IMR-90 (cell line): ENCODE data around the gene CUL1. TPM values are rescaled to one million over a fixed set of nuclear protein-coding genes. Genes with fewer than 3 reads are reported as not detected.

Experiments
- ATAC-seq: fragments of 200-7000 bp; cut with Tn5 transposase; 2 replicates; pipeline ENCODE4 v1.9.1; 2020; ENCODE audit warnings: low read depth, mild to moderate bottlenecking, moderate library complexity
- BruUV-seq: library from RNA; stranded (reverse); fragments of 400-500 nt; replicated peaks from 2 replicates; lab custom pipeline; 2021; lab: Mats Ljungman, UMichigan
- CTCF ChIA-PET: fragments of 300-600 bp; formaldehyde crosslinking; extraction: SDS; loops from one replicate; lab custom pipeline; 2021; ENCODE audit warnings: antibody characterized with exemption; lab: Yijun Ruan, JAX
- POLR2A ChIA-PET: fragments of 300-600 bp; sonication (Branson Sonifier 250); formaldehyde crosslinking; loops from one replicate; lab custom pipeline; 2022; ENCODE audit warnings: antibody characterized with exemption; ENCODE audit not compliant: unreplicated experiment; lab: Charles Lee
- DNase-seq: peaks from one replicate; pipeline ENCODE4 v3.0.0; 2013
- H2AFZ ChIP-seq: replicated peaks from 2 replicates; pipeline ENCODE3; 2013; ENCODE audit warnings: low read length, mild to moderate bottlenecking; ENCODE audit not compliant: poor library complexity
- H2AK5ac ChIP-seq: 2 replicates; pipeline ENCODE4 v1.6.1; 2013; ENCODE audit warnings: low read depth, low read length, inconsistent platforms
- H2AK9ac ChIP-seq: replicated peaks from 2 replicates; pipeline ENCODE3; 2013; ENCODE audit warnings: mild to moderate bottlenecking, low read depth, low read length, moderate library complexity; ENCODE audit not compliant: poor library complexity
- H2BK120ac ChIP-seq: 2 replicates; pipeline ENCODE4 v1.6.1; 2013; ENCODE audit warnings: low read depth, low read length, inconsistent platforms
- H2BK15ac ChIP-seq: 3 replicates; pipeline ENCODE4 v1.6.1; 2013; ENCODE audit warnings: low read depth, low read length, inconsistent platforms
- H2BK20ac ChIP-seq: 2 replicates; pipeline ENCODE4 v1.6.1; 2013; ENCODE audit warnings: low read depth, mild to moderate bottlenecking, inconsistent platforms, low read length, moderate library complexity
- H2BK5ac ChIP-seq: 2 replicates; pipeline ENCODE4 v1.6.1; 2013; ENCODE audit warnings: mild to moderate bottlenecking, low read depth, low read length, inconsistent platforms; ENCODE audit not compliant: poor library complexity, severe bottlenecking
- H3K14ac ChIP-seq: replicated peaks from 2 replicates; pipeline ENCODE4 v1.6.1; 2013; ENCODE audit warnings: low read depth, low read length, inconsistent platforms
- H3K18ac ChIP-seq: 2 replicates; pipeline ENCODE4 v1.6.1; 2013; ENCODE audit warnings: low read depth, low read length, control low read depth
- H3K23ac ChIP-seq: 2 replicates; pipeline ENCODE4 v1.6.1; 2013; ENCODE audit warnings: low read depth, low read length, inconsistent platforms
- H3K27ac ChIP-seq: 2 replicates; pipeline ENCODE4 v1.5.1; 2013; ENCODE audit warnings: mild to moderate bottlenecking, control low read depth, low read length; ENCODE audit not compliant: insufficient read depth
- H3K27me3 ChIP-seq: 2 replicates; pipeline ENCODE4 v1.6.1; 2013; ENCODE audit warnings: low read length; ENCODE audit not compliant: control insufficient read depth, insufficient read depth
- H3K36me3 ChIP-seq: 2 replicates; pipeline ENCODE4 v1.6.1; 2013; ENCODE audit warnings: low read length, mixed read lengths; ENCODE audit not compliant: control insufficient read depth, insufficient read depth
- H3K4ac ChIP-seq: 2 replicates; pipeline ENCODE4 v1.6.1; 2013; ENCODE audit warnings: low read depth, low read length, inconsistent platforms
- H3K4me1 ChIP-seq: 2 replicates; pipeline ENCODE4 v1.6.1; 2013; ENCODE audit warnings: low read length, mixed read lengths; ENCODE audit not compliant: control insufficient read depth, insufficient read depth
- H3K4me2 ChIP-seq: 2 replicates; pipeline ENCODE4 v1.6.1; 2013; ENCODE audit warnings: low read depth, mild to moderate bottlenecking, control low read depth, low read length, moderate library complexity
- H3K4me3 ChIP-seq: 2 replicates; pipeline ENCODE4 v1.5.1; 2013; ENCODE audit warnings: low read depth, mild to moderate bottlenecking, control low read depth, low read length, moderate library complexity; ENCODE audit not compliant: insufficient read depth
- H3K56ac ChIP-seq: 2 replicates; pipeline ENCODE4 v1.6.1; 2013; ENCODE audit warnings: low read length, inconsistent platforms; ENCODE audit not compliant: insufficient read depth; ENCODE audit errors: extremely low read depth
- H3K79me1 ChIP-seq, 2 experiments: 2 replicates each; pipeline ENCODE4 v1.6.1; 2013; ENCODE audit warnings: low read length in 2 of 2, inconsistent platforms in 1 of 2, low read depth in 1 of 2
- H3K9ac ChIP-seq: 2 replicates; pipeline ENCODE4 v1.6.1; 2013; ENCODE audit warnings: low read depth, low read length, control low read depth
- H3K9me1 ChIP-seq: 2 replicates; pipeline ENCODE4 v1.6.1; 2013; ENCODE audit warnings: low read length, inconsistent platforms; ENCODE audit not compliant: insufficient read depth
- H3K9me3 ChIP-seq: 2 replicates; pipeline ENCODE4 v1.6.1; 2013; ENCODE audit warnings: low read length; ENCODE audit not compliant: control insufficient read depth, insufficient read depth
- H4K20me1 ChIP-seq: 2 replicates; pipeline ENCODE4 v1.6.1; 2013; ENCODE audit warnings: low read length, inconsistent platforms; ENCODE audit not compliant: insufficient read depth
- H4K5ac ChIP-seq: 2 replicates; pipeline ENCODE4 v1.6.1; 2013; ENCODE audit warnings: mild to moderate bottlenecking, low read depth, low read length, control low read depth
- H4K8ac ChIP-seq, 2 experiments: 2 replicates each; pipeline ENCODE4 v1.6.1; 2013; ENCODE audit warnings: low read depth in 2 of 2, low read length in 2 of 2, control low read depth in 1 of 2, inconsistent platforms in 1 of 2
- H4K91ac ChIP-seq: 2 replicates; pipeline ENCODE4 v1.6.1; 2013; ENCODE audit warnings: low read depth, low read length, inconsistent platforms; ENCODE audit not compliant: insufficient read depth
- BHLHE40 ChIP-seq: fragments of 150-350 bp; IDR thresholded peaks from 2 replicates; pipeline ENCODE4 v1.6.1; 2016; ENCODE audit warnings: mild to moderate bottlenecking, low read depth, low read length
- FOS ChIP-seq: fragments of 150-350 bp; IDR thresholded peaks from 2 replicates; pipeline ENCODE4 v1.6.1; 2016; ENCODE audit warnings: low read depth, low read length
- MAZ ChIP-seq: IDR thresholded peaks from 2 replicates; pipeline ENCODE4 v1.6.1; 2012; ENCODE audit warnings: low read depth, mild to moderate bottlenecking, low read length, improper control_type of control experiment, moderate library complexity, borderline replicate concordance
- MXI1 ChIP-seq: IDR thresholded peaks from 2 replicates; pipeline ENCODE4 v1.6.1; 2012; ENCODE audit warnings: low read depth, mild to moderate bottlenecking, low read length, moderate library complexity, borderline replicate concordance
- POLR2A ChIP-seq: IDR thresholded peaks from 2 replicates; pipeline ENCODE4 v1.6.1; 2012; ENCODE audit warnings: mild to moderate bottlenecking, low read depth, low read length
- RAD21 ChIP-seq: IDR thresholded peaks from 2 replicates; pipeline ENCODE4 v1.6.1; 2012; ENCODE audit warnings: low read length, improper control_type of control experiment
- RFX5 ChIP-seq: IDR thresholded peaks from 2 replicates; pipeline ENCODE4 v1.8.0; 2012; ENCODE audit warnings: low read depth, mild to moderate bottlenecking, low read length, moderate library complexity
- SMC3 ChIP-seq: fragments of 150-350 bp; IDR thresholded peaks from 2 replicates; pipeline ENCODE4 v1.6.1; 2016; ENCODE audit warnings: low read depth, mild to moderate bottlenecking, antibody characterized with exemption, low read length, moderate library complexity
- WGBS, 2 experiments: methylation state at CpG; one replicate each; pipeline versions ENCODE4 v1.1.5 to v1.1.7; 2013; ENCODE audit warnings: missing lambda C conversion rate in 2 of 2; ENCODE audit not compliant: insufficient read length in 1 of 2; ENCODE audit errors: extremely low coverage in 2 of 2; 5-methylcytosine and 5-hydroxymethylcytosine counted together
- dilution Hi-C: fragments of 300-500 bp; cut with HindIII; formaldehyde crosslinking; loops from one replicate; pipeline ENCODE4 v1.14.3; 2018; ENCODE audit warnings: low sequenced_read_pairs; ENCODE audit not compliant: unreplicated experiment
- in situ Hi-C: fragments of 300-500 bp; cut with MboI; formaldehyde crosslinking; loops from 3 replicates; pipeline ENCODE4 v1.14.3; 2019; ENCODE audit warnings: low sequenced_read_pairs, inconsistent platforms, mixed read lengths
- intact Hi-C: fragments of 100-400 bp; cut with micrococcal nuclease; formaldehyde crosslinking; loops from 2 replicates; pipeline ENCODE4 v1.10.0; 2022
- polyA plus RNA-seq, 3 experiments: library from polyadenylated mRNA; depleted of rRNA; stranded (reverse); fragments of >200 nt; gene quantifications; 2 replicates each; pipeline ENCODE4 v1.2.3, GENCODE V29; 2012; ENCODE audit warnings: low replicate concordance in 1 of 3
- total RNA-seq: library from RNA; depleted of rRNA; stranded (reverse); fragments of >200 nt; gene quantifications from 2 replicates; pipeline ENCODE4 v1.2.3, GENCODE V29; 2012
- TF ChIP-seq, protein P1 (sequence below): fragments of 150-350 bp; IDR thresholded peaks from 2 replicates; pipeline ENCODE4 v1.6.1; 2016; ENCODE audit warnings: low read depth, mild to moderate bottlenecking, low read length, moderate library complexity, borderline replicate concordance

Gene CUL1
- total and polyA plus RNA-seq, 2 of the 4 experiments (the other 2 are of a cell fraction): 44.0 to 46.2 TPM

DNA sequence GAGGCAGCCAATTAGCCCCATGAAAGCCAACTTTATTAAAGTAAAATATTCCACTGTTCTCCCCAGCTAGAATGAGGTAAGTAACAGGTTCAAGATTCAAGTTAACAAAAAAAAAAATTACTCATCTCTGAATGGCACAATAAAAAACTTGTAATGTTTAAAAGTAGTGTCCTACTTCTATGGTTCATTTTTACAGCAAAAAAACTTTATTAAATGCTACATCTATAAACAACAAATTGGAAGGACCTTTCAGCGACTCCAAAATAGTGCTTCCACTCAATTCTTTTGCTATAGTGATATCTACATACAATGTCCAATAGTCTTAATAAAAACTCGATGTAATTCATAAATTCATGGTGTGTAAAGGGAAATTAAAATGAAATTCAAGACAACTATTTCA is 126.2 kb downstream of the CUL1 start:
- Histone ChIP-seq H4K91ac (no peak overlapping the region), H2AK9ac (no peak overlapping the region), H2BK20ac (no peak overlapping the region), H4K8ac (no peak overlapping the region), H2BK15ac (no peak overlapping the region), H2BK120ac (no peak overlapping the region), H3K4ac (no peak overlapping the region), H2AK5ac (no peak overlapping the region), H3K56ac (no peak overlapping the region), H3K9me1 (peaks cover 3% of the 10 kb centered on the region), H3K4me3 (no peak overlapping the region), H4K20me1 (no peaks in the 10 kb centered on the region), H3K23ac (no peak overlapping the region), H3K79me1 (peaks cover 2 to 4% of the 10 kb centered on the region in 2 experiments; a peak in 3 of 4 replicates), H3K9me3 (no peaks in the 10 kb centered on the region), H3K4me2 (no peak overlapping the region), H3K36me3 (peaks cover 5% of the 10 kb centered on the region; the same call in 1 of the 2 replicates), H3K4me1 (peaks cover 2% of the 10 kb centered on the region; the same call in 1 of the 2 replicates), H4K5ac (no peak overlapping the region), H2BK5ac (no peak overlapping the region), H3K9ac (no peak overlapping the region), H3K27me3 (no peaks in the 10 kb centered on the region), H3K14ac (no peak overlapping the region), H2AFZ (no peak overlapping the region), H3K18ac (no peak overlapping the region), H3K27ac (no peak overlapping the region)
- intact Hi-C loops: loop anchor here (5.0 kb wide), 1 partner anchor 117 kb away; no protein-coding TSS in a partner anchor
- TF ChIP-seq RFX5: no peak
- no peak for TF ChIP-seq FOS
- TF ChIP-seq RAD21: no peak
- TF ChIP-seq, protein P1, sequence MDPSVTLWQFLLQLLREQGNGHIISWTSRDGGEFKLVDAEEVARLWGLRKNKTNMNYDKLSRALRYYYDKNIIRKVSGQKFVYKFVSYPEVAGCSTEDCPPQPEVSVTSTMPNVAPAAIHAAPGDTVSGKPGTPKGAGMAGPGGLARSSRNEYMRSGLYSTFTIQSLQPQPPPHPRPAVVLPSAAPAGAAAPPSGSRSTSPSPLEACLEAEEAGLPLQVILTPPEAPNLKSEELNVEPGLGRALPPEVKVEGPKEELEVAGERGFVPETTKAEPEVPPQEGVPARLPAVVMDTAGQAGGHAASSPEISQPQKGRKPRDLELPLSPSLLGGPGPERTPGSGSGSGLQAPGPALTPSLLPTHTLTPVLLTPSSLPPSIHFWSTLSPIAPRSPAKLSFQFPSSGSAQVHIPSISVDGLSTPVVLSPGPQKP: no peak
- no peak for TF ChIP-seq BHLHE40
- no peak for TF ChIP-seq MAZ
- TF ChIP-seq POLR2A: no peak
- no peak for TF ChIP-seq SMC3
- TF ChIP-seq MXI1: no peak
- dilution Hi-C loops: no loop called here
- in situ Hi-C loops: no loop called here
- ChIA-PET CTCF (no interaction called here), POLR2A (no interaction called here)
- ATAC-seq: no peak
- DNase-seq: no peak
- WGBS, 2 experiments: no CpG with 5 or more reads among the region's 2 CpGs
- no TSS peak for BruUV-seq
